Inflammatory macrophage treated with lipopolysaccharide for 1 hour (primary cell): ENCODE measurements around the gene GRIN3A.
"Not testable (repeated sequence)": the region's sequence is repeated elsewhere in the genome, so short reads cannot be mapped to it uniquely, and the experiment has no call there.

Experiments used
- DNase-seq, 2 donors: peaks; one replicate each; pipeline ENCODE4 v3.0.0-alpha.2; 2020 to 2022

Gene GRIN3A

DNA sequence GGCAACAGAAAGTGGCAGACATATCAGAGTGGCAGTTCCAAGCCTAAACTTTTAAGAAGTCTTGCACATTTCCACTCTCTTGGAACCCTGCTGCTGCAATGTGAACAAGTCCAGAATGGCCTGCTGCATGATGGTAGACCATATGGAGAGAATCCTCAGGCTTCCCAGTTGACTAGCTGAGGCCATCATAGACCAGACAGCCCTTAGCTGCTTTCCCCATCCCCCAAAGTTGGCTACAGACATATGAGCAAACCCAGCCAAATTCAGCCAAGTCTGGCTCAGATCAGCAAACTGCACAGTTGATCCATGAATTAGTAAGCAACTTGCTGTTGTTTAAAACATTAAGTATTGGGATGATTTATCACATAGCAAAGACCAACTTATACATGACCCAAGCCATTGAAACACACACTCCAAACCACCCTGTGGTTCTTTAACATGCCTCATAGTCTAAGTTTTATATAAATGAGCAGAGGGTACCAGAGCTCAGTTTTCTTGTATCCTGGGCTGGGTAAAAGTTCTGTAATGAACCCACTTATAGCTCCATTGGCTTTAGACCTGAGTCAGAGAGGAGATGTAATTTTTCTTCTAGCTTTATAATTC is 163.6 kb downstream of the GRIN3A start:
- no peak for DNase-seq

DNA sequence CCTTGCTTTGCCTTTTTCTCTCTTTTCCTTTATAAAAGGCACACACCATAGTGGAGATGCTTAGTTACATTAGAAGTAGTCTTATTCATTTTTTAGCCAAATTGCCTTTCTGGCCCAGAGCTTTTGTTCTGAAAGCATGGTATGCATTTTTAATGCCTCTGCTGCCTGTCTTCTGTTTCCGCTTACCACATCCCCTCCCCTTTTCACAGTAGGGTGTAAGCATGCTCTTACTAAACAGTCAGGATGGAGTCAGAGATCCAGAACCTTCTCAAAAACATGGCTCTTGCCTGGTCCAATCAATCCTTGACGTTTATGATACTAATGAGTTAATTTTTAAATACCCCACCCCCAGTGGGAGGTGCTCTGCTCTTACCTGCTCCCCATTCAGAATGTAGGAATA is 166.1 kb downstream of the GRIN3A start:
- no peak for DNase-seq

DNA sequence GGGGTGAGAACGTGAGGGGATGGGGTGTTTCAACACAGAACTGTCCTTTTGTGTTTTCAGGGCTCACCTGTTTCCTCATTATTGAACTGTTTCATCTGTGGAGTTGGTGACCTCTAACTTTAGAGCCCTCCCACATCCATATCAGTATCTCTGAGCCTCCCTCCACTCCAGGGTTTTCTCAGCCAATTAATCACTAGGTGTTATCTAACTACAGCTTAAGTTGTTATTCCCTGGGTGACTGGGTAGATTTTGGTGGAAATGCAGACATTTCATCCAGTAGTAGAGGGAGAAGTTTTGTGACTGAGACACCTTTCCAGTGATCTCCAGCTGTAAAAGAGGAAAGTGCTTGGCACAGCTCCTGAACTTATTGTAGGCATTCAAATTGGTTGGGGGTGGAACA is 167.3 kb downstream of the GRIN3A start:
- DNase-seq = no peak

DNA sequence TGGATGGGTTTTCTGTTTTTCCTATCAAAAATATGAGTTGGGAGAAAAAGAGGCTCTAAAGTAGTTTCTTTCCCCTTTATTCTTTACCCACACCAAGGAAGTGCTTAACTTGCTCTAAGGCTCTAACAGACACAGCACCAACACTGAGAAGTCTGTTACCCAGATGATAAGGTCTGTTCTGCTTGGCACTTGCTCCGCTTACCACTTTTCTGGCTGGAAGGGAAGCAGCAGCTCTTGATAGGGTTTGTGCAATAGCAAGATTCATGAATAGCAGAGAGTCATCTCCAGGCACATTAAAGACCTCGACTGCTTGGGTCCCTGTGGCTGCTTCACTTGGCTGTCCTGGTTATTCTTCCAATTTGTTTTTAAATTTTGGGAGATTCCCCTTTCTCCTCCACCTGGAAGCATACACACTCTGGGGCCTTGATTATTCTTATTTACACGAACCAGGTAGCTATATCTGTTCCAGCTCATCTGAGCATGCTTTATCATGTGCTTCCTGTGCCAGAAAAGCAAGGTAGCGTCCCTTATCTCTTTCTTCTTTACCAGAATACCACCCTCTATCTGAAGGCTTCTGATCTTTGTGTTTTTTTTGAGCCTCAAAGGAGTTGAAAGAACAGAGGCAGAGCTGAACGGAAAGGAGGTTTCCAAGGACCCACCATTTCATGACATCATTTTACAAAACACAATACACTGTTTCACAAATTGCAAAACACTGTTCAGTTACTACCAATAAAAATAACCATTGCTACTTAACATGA is 168.5 kb downstream of the GRIN3A start:
- DNase-seq = no peak

DNA sequence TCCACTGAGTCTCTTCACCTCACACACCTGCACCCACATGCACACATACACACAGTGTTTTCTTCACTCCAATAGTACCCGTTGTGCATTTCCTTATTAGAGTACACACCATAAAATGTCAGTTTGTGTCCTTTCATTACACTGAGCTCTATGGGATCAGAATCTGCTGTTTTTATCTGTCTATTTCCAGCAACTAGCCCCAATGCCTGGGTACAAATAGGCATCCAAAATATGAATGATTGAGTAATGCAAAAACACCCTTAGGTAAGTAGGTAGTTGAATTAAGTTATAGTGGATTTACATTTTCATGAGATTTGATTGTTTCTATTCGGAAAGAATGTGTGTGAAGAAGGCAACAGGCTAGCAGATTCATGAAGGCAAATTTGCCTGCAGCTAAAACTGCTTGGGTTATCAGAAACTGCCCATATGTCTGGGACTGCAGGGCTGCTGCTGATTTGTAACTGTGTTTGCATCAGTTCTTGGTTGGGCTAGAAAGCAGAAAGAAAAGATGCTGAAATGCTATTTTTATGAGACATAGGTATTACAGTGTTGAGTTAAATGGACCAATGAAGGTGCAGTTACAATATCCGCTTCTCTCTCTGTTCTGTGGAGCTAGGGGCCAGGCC is 170.6 kb downstream of the GRIN3A start:
- DNase-seq = no peak

DNA sequence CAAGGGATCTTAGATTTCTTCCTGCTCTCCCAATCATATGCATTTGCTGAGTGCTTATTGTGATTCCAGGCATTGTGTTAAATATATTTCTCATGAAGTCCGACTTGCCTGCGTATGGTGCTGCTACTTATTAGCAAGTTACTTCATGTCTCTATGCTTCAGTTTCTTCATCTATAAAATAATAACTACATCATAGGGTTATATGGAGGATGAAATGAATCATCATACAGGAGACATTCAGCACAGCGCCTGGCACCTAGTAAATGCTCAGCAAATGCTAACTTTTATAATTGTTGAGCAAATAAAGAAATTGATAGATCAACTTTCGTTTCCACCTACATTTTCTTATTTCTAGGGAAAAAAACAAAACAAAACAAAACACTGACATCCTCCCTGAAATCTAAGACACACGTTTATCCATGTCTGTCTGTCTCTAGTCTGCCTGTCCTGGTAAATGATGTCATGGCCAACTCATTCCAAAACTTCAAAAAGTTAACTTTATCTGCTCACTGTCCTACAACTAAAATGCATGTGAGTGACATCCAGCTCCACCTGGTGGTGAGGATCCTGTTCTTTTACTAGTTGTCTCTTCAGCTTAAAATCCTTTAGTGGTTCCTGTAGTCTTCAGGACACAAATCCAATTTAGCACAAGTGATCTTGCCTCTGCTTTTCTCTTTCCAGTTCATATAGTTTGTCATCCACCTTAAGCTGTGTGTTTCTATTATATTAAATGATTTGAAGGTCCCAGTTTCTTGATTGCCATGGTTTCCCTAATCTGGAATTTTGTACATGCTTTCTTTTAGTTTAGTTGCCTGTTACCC is 171.3 kb downstream of the GRIN3A start:
- DNase-seq = peak in 1 of 2 donors; percentile 32

DNA sequence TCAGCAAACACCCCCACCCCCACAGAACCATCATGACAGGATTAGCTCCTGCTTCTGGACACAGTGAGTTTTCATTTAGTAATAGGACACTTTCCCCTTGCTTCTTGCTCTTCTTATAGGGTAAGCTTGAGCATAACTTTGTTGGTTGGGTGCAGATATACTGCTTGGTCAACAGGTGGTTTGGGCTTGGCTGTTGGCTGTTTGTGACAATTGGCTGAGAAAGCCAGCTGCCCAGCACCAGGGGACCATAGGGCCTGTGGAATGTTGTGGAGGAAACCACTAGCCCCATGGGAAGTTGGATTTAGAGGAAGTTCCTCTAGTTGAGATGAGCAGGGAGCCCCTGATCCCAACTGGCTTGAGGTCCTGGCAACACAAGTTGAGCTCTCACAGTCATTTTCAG is 174.2 kb downstream of the GRIN3A start:
- no peak for DNase-seq

DNA sequence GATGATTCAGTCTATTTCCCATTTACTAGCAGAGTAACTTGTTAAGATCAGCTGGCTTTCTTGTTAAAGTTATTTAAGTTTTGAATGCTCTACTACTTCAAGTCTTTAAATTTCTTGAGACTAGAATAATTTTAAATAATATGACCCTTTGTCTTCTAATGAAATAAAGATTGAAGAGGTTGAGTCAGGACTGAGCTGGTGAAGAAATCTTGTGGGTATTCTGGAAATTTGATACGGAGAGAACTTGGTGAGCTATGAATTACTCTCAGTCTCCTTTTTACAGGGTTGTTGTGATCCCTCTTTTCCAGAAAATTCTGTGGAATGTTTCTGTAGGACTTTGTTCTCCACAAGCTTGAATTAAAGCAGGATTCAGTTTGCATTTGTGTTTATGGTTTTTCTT is 175.5 kb downstream of the GRIN3A start:
- no peak for DNase-seq

DNA sequence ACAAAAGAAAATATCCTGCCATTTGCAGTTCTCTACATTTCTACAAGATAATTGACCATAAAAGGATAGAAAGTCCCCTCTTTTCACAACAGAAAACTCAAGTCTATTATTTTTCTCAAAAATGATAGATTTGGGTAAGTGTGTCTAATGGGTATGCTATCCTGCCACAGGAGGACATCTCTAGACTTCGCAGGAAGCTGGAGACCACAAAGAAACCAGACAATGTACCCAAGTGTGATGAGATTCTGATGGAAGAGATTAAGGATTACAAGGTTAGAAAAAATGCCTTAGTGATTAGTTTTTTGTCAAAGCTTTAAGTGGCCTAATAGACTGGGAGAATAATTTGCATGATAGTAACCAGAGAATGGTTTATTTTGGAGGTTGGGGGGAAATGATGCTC is 176.7 kb downstream of the GRIN3A start:
- no peak for DNase-seq

DNA sequence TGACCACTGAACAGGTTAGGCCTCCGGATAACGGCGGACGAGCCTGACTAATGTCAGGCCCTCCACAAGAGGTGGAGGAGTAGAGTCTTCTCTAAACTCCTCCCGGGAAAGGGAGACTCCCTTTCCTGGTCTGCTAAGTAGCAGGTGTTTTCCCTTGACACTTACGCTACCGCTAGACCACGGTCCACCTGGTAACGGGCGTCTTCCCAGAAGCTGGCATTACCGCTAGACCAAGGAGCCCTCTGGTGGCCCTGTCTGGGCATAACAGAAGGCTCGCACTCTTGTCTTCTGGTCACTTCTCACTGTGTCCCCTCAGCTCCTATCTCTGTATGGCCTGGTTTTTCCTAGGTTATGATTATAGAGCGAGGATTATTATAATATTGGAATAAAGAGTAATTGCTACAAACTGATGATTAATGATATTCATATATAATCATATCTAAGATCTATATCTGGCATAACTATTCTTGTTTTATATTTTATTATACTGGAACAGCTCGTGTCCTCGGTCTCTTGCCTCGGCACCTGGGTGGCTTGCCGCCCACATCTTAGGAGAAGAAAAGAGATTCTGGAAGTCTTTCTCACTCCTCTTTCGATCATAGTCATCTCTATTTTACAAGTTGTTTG is 188.9 kb downstream of the GRIN3A start:
- DNase-seq = not testable (repeated sequence)

DNA sequence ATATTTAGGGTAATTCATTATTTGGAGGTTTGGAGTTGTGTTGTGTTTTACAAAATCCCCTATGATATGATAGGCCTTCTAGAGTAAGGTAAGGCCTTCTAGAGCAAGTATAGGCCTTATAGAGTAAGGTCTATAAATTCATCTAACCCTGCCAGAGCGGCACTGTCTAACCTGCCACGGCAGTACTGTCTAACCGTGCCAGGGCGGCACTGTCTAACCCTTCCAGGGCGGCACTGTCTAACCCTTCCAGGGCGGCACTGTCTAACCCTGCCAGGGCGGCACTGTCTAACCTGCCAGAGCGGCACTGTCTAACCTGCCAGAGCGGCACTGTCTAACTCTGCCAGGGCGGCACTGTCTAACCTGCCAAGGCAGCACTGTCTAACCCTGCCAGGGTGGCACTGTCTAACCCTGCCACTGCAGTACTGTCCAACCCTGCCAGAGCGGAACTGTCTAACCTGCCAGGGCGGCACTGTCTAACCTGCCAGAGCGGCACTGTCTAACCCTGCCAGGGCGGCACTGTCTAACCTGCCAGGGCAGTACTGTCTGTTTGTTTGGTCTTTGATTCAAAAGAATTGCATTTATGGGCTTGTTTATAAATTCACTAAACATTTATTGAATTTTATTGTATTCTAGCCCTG is 195.2 kb downstream of the GRIN3A start:
- no peak for DNase-seq

DNA sequence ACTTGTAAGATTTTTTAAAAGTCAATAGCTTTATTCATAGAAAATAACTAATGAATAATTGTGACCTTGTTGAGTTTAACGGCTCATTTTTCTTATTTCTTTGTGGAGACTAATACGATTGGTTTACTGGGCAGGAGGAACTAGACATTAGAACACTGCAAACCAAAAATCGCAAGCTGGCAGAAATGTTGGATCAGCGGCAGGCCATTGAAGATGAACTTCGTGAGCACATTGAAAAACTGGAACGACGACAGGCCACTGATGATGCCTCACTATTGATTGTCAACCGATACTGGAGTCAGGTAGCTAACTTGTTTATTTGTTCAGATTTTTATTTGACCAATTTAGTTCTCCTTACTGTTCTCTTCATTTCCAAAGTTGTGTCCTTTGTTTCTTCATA is 198.4 kb downstream of the GRIN3A start:
- no peak for DNase-seq

DNA sequence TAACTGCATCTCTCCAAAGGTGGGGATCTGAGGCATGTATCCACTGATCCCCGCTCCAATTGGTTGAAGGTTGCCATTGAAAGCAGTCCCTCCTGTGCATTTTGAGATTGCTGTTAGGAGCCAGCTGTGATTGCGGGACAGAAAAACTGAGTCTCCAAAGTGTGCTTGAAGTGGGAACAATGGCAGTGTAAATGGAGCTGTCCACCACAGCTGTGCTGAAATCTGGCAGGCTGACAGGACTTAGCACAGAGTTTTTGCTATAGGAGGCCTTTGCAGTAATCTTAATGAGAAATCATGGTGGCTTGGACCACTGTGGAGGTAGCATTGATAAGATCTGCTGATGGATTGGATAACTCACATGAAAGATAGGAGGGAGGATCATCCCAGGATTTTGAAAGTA is 201.5 kb downstream of the GRIN3A start:
- DNase-seq = no peak

DNA sequence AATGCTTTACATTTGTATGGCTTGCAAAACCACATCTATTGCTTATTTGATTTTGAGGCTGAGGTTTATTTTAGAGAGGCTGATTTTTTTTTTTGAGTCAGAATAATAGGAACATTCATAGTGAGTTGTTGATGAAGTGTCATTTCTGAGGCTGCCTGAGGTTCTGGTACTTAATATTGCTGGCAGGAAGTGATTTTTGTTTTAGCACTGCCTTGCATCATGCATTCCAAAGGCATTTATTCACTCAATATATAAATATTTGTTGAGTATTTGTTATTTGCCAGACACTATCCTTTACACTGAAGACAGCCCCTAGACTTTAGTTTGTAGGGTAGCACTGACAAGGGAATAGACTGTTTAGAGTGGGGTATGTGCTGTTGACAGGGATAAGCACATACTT is 202.1 kb downstream of the GRIN3A start:
- no peak for DNase-seq

DNA sequence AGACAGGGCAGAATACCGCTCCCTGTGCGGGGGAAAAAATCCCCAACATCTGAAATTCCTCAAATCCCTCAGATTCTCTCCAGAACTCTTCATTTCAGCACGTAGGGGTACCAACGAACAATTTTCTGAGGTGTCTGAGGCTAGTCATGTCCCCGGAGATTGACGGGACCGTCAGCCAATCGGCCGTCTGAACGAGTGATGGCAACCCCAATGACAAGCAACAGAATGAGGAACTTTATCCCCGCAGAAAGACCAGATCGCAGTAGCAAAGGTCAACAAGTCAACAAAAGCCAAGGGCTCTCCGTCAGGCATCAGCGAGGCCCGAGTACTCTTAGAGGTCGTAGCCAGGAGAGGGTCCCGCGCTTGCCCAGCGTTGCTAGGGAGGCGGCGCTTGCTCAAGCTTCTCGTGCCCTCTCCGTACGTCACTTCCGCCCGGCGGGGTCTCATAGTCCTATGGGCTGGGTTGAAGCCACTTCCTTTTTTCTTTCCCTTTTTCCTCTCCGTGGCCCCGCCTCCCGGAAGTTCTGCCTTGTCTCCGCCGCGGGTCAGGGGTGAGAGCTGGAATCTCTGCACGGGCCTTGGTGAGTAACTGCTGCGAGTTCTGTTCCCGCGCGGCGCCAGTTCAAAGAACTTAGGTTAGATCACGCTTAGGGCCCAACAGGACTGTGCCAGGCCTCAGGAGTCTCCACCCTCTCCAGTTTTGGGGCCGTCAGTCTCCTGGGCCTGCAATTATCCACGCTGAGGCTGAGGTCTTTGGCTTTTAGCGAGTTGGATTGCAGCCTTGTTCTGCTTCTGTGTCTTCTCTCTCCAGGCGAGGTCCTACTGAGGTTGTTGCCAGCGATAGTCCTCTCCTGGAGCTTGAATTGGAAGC is 204.9 kb downstream of the GRIN3A start, which contains the start of gene RNF20:
Gene RNF20, plus strand, starts transcription at position 520 of the 871 bp plus-strand sequence. CDS start 1,571 bp downstream, outside the sequence.
- DNase-seq = peak; percentile 97 to 99

DNA sequence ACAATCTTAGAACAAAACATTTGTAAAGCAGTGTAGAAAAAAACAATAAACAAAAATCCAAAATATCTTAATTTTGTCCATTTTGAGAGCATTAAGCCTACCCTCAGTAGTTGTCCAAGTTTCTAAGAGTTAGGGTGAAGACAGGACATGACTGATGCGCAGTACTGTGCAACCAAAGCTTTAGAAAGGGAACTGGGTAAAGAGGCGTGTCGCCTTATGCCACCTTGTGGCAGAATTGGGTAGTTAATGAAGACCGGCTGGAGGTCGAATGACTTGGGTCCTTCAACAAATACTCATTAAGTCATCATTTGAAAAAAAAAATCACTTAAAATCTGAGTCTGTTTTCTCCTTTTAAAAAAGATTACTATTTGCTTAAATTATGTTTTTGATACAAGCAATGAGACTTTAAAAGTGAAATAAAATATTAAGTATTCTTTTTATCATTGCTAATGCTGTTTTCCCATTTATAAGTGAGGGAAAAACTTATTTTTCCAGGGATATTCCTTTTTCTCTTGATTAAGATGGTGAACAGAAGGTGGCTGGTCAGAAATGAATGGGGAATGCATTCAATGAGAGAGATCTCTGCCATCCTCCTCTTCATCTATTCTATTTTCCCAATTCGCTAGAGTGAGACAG is 208.3 kb downstream of the GRIN3A start:
- peak; percentile 73 to 94 for DNase-seq

DNA sequence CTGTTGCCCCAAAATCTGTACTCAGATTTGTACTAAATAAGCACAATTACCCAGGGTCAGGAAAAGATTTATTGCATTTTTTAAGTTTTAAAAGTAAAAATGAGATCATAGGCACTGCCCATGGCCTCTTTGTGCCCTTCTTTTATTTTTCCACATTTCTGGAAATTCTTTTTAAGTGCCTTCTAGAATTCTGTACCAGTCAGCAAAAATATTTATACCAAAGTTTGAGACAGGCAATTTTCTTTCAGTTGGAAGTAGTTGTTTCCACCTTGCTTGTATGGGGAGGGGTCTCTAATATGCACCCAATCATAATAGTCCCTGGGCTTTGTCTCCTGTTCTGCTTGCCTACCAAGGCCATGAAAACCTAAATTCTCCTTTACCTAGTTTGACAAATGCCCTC is 210.4 kb downstream of the GRIN3A start:
- no peak for DNase-seq

DNA sequence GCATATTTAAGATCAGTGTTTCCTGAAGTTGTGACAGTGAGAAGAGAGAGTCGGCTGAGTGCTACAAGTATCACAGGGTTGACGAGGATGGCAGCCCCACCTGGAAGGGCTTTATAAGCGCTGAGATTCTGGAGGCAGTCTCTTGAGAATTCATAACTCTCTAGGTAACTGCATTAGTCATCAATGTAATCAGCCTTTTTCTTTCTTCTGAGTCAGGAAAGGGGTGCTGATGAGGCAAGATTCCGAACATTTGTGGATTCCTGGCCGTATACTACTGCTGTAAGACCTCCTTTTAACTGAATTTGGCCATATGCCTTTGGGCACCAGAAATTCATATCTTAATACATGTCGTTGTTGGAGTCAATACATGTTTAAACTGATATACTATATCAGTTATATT is 211.4 kb downstream of the GRIN3A start:
- DNase-seq = no peak

DNA sequence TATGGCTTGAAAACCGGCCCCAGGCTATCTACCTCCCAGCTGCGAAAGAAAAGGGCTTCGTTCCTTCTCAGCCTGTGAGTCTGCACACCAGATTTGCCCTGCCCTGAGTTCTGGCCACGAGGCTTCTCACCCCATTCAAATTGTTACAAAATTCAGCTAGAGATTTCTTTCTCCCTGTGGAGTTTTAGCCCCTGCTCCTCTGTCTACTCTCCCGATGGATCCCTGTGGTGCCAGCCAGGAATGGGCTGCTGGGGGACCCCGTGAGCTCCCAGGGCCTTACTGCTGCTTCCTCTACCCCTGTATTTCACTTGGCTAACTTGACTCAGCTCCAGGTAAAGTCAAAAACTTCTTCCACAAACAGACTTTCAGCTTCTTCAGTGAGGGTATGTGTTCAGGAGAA is 214.1 kb downstream of the GRIN3A start:
- no peak for DNase-seq
